ENCODE measurements around the gene PCDHGA4.
"Not testable (repeated sequence)": the region's sequence is repeated elsewhere in the genome, so short reads cannot be mapped to it uniquely, and the experiment has no call there.

Gene PCDHGA4

DNA sequence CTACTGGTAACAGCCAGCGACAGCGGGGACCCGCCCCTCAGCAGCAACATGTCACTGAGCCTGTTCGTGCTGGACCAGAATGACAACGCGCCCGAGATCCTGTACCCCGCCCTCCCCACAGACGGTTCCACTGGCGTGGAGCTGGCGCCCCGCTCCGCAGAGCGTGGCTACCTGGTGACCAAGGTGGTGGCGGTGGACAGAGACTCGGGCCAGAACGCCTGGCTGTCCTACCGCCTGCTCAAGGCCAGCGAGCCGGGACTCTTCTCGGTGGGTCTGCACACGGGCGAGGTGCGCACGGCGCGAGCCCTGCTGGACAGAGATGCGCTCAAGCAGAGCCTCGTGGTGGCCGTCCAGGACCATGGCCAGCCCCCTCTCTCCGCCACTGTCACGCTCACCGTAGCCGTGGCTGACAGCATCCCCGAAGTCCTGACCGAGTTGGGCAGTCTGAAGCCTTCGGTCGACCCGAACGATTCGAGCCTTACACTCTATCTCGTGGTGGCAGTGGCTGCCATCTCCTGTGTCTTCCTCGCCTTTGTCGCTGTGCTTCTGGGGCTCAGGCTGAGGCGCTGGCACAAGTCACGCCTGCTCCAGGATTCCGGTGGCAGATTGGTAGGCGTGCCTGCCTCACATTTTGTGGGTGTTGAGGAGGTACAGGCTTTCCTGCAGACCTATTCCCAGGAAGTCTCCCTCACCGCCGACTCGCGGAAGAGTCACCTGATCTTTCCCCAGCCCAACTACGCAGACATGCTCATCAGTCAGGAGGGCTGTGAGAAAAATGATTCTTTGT, 39.8 kb downstream of the PCDHGA4 start:
- H3K9me3 ChIP-seq (ENCODE audit: control insufficient read depth, insufficient read depth, low read length); H3K4me1 ChIP-seq (ENCODE audit: control insufficient read depth, insufficient read depth, low read length); H3K36me3 ChIP-seq (ENCODE audit: control insufficient read depth, insufficient read depth, low read length); H3K4me3 ChIP-seq (ENCODE audit: low read depth, low read length); H3K9ac ChIP-seq (ENCODE audit: low read depth, low read length); H3K27me3 ChIP-seq (ENCODE audit: control insufficient read depth, insufficient read depth, low read length): not testable (repeated sequence)

DNA sequence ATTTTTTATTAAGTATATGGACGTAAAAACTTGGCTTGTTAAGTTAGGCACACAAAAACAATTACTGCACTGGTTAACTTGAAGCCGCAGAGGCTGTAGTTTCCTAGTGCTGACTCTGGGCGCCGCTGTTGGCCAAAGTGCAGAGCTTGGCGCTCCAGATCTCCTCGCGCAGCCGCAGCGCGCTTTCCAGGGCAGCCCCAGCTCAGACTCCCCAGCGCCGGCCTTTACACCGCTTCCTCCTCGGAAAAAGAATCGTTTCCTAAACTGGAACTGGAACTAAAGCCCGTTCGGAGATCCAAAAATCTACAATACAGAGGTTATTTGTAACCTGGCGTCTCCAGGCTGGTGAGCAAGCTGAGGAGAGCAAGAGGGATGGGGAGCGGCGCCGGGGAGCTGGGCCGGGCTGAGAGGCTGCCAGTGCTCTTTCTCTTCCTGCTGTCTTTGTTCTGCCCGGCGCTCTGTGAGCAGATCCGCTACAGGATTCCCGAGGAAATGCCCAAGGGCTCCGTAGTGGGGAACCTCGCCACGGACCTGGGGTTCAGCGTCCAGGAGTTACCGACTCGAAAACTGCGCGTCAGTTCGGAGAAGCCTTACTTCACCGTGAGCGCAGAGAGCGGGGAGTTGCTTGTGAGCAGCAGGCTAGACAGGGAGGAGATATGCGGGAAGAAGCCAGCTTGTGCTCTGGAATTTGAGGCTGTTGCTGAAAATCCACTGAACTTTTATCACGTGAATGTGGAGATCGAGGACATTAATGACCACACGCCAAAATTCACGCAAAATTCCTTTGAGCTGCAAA, 43.1 kb downstream of the PCDHGA4 start, which contains the start of gene PCDHGB5:
Gene PCDHGB5 (plus strand): TSS at position 192 of the 796 bp plus-strand sequence. CDS start 181 bp downstream, at position 373.
- not testable (repeated sequence) for H3K9me3 ChIP-seq (ENCODE audit: control insufficient read depth, insufficient read depth, low read length); H3K27me3 ChIP-seq (ENCODE audit: control insufficient read depth, insufficient read depth, low read length); H3K4me1 ChIP-seq (ENCODE audit: control insufficient read depth, insufficient read depth, low read length); H3K36me3 ChIP-seq (ENCODE audit: control insufficient read depth, insufficient read depth, low read length)
- H3K9ac ChIP-seq (ENCODE audit: low read depth, low read length), result peak within 1 kb of the TSS; percentile 24
- peak within 1 kb of the TSS; percentile 30 for H3K4me3 ChIP-seq (ENCODE audit: low read depth, low read length)

DNA sequence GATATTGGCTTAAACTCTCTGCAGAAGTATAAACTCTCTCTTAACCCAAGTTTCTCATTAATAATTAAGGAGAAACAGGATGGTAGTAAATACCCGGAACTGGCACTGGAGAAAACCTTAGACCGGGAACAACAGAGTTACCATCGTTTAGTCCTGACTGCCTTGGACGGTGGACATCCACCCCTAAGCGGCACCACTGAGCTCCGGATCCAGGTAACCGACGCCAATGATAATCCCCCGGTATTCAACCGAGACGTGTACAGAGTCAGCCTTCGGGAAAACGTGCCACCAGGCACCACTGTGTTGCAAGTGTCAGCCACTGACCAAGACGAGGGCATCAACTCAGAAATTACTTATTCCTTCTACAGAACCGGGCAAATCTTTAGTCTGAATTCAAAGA, 43.8 kb downstream of the PCDHGA4 start:
- no peaks in the 10 kb centered on the region for H3K36me3 ChIP-seq (ENCODE audit: control insufficient read depth, insufficient read depth, low read length)
- no peaks in the 10 kb centered on the region for H3K4me1 ChIP-seq (ENCODE audit: control insufficient read depth, insufficient read depth, low read length)
- H3K27me3 ChIP-seq (ENCODE audit: control insufficient read depth, insufficient read depth, low read length), result no peaks in the 10 kb centered on the region
- H3K9me3 ChIP-seq (ENCODE audit: control insufficient read depth, insufficient read depth, low read length), result peaks cover 4% of the 10 kb centered on the region
- no peak overlapping the region for H3K9ac ChIP-seq (ENCODE audit: low read depth, low read length)
- no peak overlapping the region for H3K4me3 ChIP-seq (ENCODE audit: low read depth, low read length)

DNA sequence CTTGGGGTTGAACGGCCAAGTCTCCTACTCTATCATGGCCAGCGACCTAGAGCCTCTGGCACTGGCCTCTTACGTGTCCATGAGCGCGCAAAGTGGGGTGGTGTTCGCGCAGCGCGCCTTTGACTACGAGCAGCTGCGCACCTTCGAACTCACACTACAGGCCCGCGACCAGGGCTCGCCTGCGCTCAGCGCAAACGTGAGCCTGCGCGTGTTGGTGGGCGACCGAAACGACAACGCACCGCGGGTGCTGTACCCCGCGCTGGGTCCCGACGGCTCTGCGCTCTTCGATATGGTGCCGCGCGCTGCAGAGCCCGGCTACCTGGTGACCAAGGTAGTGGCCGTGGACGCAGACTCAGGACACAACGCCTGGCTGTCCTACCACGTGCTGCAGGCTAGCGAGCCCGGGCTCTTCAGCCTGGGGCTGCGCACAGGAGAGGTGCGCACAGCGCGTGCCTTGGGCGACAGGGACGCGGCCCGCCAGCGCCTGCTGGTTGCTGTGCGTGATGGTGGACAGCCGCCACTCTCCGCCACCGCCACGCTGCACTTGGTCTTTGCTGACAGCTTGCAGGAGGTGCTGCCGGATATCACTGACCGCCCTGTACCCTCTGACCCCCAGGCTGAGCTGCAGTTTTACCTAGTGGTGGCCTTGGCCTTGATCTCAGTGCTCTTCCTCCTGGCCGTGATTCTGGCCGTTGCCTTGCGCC, 44.9 kb downstream of the PCDHGA4 start:
- H3K9me3 ChIP-seq (ENCODE audit: control insufficient read depth, insufficient read depth, low read length), result peaks cover 4% of the 10 kb centered on the region
- H3K9ac ChIP-seq (ENCODE audit: low read depth, low read length), result no peak overlapping the region
- no peaks in the 10 kb centered on the region for H3K27me3 ChIP-seq (ENCODE audit: control insufficient read depth, insufficient read depth, low read length)
- H3K4me1 ChIP-seq (ENCODE audit: control insufficient read depth, insufficient read depth, low read length), result no peaks in the 10 kb centered on the region
- H3K36me3 ChIP-seq (ENCODE audit: control insufficient read depth, insufficient read depth, low read length), result no peaks in the 10 kb centered on the region
- no peak overlapping the region for H3K4me3 ChIP-seq (ENCODE audit: low read depth, low read length)

DNA sequence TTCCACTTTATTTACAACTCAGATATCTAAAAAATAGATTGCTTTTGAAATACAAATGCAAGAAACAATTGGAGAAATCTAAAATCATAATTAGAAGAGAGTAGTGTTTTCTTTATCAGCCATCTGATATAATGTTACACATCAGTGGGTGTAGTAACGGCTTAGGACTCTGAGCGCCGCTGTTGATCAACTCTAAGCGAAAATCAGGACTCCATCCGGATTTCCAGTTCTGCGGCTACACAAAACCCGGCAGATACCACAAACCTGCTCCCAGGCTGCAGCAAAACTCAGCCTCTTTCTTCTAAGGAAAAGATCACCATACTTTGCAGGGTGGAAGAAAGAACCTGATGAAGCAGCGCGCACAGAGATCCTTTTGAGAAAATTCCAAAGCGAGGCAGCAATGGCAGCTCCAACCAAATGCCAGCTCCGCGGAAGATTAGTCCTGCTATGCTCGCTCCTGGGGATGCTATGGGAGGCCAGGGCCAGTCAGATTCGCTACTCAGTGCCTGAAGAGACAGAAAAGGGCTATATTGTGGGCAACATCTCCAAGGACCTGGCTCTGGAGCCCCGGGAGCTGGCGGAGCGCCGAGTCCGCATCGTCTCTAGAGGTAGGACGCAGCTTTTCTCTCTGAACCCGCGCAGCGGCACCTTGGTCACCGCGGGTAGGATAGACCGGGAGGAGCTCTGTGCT, 47.9 kb downstream of the PCDHGA4 start, which contains the start of gene PCDHGA9:
Gene PCDHGA9 (plus strand): TSS at position 226 of the 691 bp plus-strand sequence. CDS start 175 bp downstream, at position 401.
- peaks cover 4% of the 10 kb centered on the region for H3K9me3 ChIP-seq (ENCODE audit: control insufficient read depth, insufficient read depth, low read length)
- no peaks in the 10 kb centered on the region for H3K36me3 ChIP-seq (ENCODE audit: control insufficient read depth, insufficient read depth, low read length)
- H3K27me3 ChIP-seq (ENCODE audit: control insufficient read depth, insufficient read depth, low read length), result no peaks in the 10 kb centered on the region
- H3K4me3 ChIP-seq (ENCODE audit: low read depth, low read length), result no peak within 1 kb of the TSS
- H3K9ac ChIP-seq (ENCODE audit: low read depth, low read length), result no peak within 1 kb of the TSS
- H3K4me1 ChIP-seq (ENCODE audit: control insufficient read depth, insufficient read depth, low read length), result no peaks in the 10 kb centered on the region

DNA sequence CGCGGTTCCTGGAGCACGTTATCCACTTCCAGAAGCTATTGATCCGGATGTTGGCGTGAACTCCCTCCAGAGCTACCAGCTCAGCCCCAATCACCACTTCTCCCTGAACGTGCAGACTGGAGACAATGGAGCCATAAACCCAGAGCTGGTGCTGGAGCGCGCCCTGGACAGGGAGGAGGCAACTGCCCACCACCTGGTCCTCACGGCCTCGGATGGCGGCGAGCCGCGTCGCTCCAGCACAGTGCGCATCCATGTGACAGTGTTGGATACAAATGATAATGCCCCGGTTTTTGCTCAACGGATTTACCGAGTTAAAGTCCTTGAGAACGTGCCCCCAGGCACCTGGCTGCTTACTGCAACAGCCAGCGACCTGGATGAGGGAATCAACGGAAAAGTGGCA, 48.6 kb downstream of the PCDHGA4 start:
- Histone ChIP-seq H3K9me3 (ENCODE audit: control insufficient read depth, insufficient read depth, low read length) (peaks cover 4% of the 10 kb centered on the region), H3K27me3 (ENCODE audit: control insufficient read depth, insufficient read depth, low read length) (peaks cover 1% of the 10 kb centered on the region), H3K4me1 (ENCODE audit: control insufficient read depth, insufficient read depth, low read length) (no peaks in the 10 kb centered on the region), H3K36me3 (ENCODE audit: control insufficient read depth, insufficient read depth, low read length) (no peaks in the 10 kb centered on the region), H3K9ac (ENCODE audit: low read depth, low read length) (no peak overlapping the region), H3K4me3 (ENCODE audit: low read depth, low read length) (no peak overlapping the region)

All from iPS-15b (cell line).